SK-N-SH treated with all-trans-retinoic acid at 6 μM for 48 hours (cell line): ENCODE measurements around the gene FOXO1.

Experiments
- ATAC-seq: fragments of 200-7000 bp; cut with Tn5 transposase; 3 replicates; pipeline ENCODE4 v1.9.1; 2020; ENCODE audit warnings: mild to moderate bottlenecking, moderate library complexity
- ARNTL ChIP-seq: fragments of 450-650 bp; formaldehyde crosslinking; IDR thresholded peaks from 2 replicates; pipeline ENCODE4 v1.5.0; 2020; ENCODE audit warnings: low read depth, mild to moderate bottlenecking, moderate library complexity, borderline replicate concordance
- BACH2 ChIP-seq: fragments of 250-450 bp; sonication (Bioruptor Pico); IDR thresholded peaks from 2 replicates; pipeline ENCODE4 v1.9.0; 2021; ENCODE audit warnings: mild to moderate bottlenecking, borderline replicate concordance
- GLIS3 ChIP-seq: fragments of 250-450 bp; sonication (Bioruptor Pico); IDR thresholded peaks from 2 replicates; pipeline ENCODE4 v1.5.0; 2020; ENCODE audit warnings: mild to moderate bottlenecking, moderate library complexity
- OSR1 ChIP-seq: fragments of 250-450 bp; sonication (Bioruptor Pico); IDR thresholded peaks from 2 replicates; pipeline ENCODE4 v1.8.0; 2022; ENCODE audit warnings: moderate library complexity, mild to moderate bottlenecking, inconsistent platforms
- RARB ChIP-seq: fragments of 250-450 bp; sonication (Bioruptor Pico); IDR thresholded peaks from 2 replicates; pipeline ENCODE4 v1.8.0; 2021; ENCODE audit warnings: mild to moderate bottlenecking, moderate library complexity
- TCF4 ChIP-seq: fragments of 250-450 bp; sonication (Bioruptor Pico); IDR thresholded peaks from 2 replicates; pipeline ENCODE4 v1.8.0; 2021; ENCODE audit warnings: mild to moderate bottlenecking, moderate library complexity, borderline replicate concordance
- TOX ChIP-seq: fragments of 250-450 bp; sonication (Bioruptor Pico); IDR thresholded peaks from 2 replicates; pipeline ENCODE4 v1.8.0; 2021; ENCODE audit warnings: mild to moderate bottlenecking, moderate library complexity, borderline replicate concordance
- ZC3H10 ChIP-seq: fragments of 250-450 bp; sonication (Bioruptor Pico); IDR thresholded peaks from 2 replicates; pipeline ENCODE4 v1.5.1; 2021; ENCODE audit warnings: mild to moderate bottlenecking, moderate library complexity
- ZFP3 ChIP-seq: fragments of 250-450 bp; sonication (Bioruptor Pico); IDR thresholded peaks from 2 replicates; pipeline ENCODE4 v1.5.0; 2020; ENCODE audit warnings: mild to moderate bottlenecking, moderate library complexity
- ZFP30 ChIP-seq: fragments of 450-650 bp; formaldehyde crosslinking; IDR thresholded peaks from 2 replicates; pipeline ENCODE4 v1.5.0; 2022; ENCODE audit warnings: mild to moderate bottlenecking, moderate library complexity
- ZNF565 ChIP-seq: fragments of 450-650 bp; formaldehyde crosslinking; conservative IDR thresholded peaks from 2 replicates; pipeline ENCODE4 v1.5.0; 2020; ENCODE audit warnings: low read depth, mild to moderate bottlenecking, moderate library complexity
- ZNF70 ChIP-seq: fragments of 450-650 bp; formaldehyde crosslinking; IDR thresholded peaks from 2 replicates; pipeline ENCODE4 v1.5.0; 2020; ENCODE audit warnings: mild to moderate bottlenecking, moderate library complexity
- ZNF8 ChIP-seq: fragments of 450-650 bp; formaldehyde crosslinking; IDR thresholded peaks from 2 replicates; pipeline ENCODE4 v1.5.0; 2020; ENCODE audit warnings: mild to moderate bottlenecking, moderate library complexity
- TF ChIP-seq, protein P1 (sequence below): fragments of 250-450 bp; sonication (Bioruptor Pico); IDR thresholded peaks from 2 replicates; pipeline ENCODE4 v1.5.0; 2020; ENCODE audit warnings: mild to moderate bottlenecking, moderate library complexity
- TF ChIP-seq, protein P2 (sequence below): fragments of 250-450 bp; sonication (Bioruptor Pico); IDR thresholded peaks from 2 replicates; pipeline ENCODE4 v1.5.1; 2021; ENCODE audit warnings: mild to moderate bottlenecking, moderate library complexity
- TF ChIP-seq, protein P3 (sequence below): fragments of 250-450 bp; sonication (Bioruptor Pico); IDR thresholded peaks from 2 replicates; pipeline ENCODE4 v1.5.1; 2020; ENCODE audit warnings: low read depth, mild to moderate bottlenecking, moderate library complexity
- TF ChIP-seq, protein P4 (sequence below): fragments of 250-450 bp; sonication (Bioruptor Pico); IDR thresholded peaks from 2 replicates; pipeline ENCODE4 v1.8.0; 2020; ENCODE audit warnings: mild to moderate bottlenecking, moderate library complexity, borderline replicate concordance

Gene FOXO1

DNA sequence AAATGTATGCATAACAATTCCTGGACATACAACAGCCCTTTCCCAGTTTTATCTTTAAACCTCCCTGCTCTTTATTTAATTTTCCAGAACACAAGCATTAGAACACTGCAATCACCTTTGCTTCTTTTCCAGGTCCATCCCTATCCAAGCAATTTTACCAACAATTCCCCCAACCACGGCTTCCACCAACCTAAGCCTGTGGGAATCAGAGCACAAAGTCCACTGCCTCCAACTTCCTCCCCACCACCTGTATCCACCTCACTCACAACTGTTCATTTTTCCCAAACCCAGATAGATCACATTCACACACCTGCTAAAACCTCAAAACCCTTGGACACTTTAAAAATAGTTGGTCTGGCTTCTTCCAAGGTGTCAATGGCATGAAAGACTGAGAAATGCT, 39.5 kb downstream of the FOXO1 start:
- no peak for ATAC-seq
- TF ChIP-seq, protein P1, sequence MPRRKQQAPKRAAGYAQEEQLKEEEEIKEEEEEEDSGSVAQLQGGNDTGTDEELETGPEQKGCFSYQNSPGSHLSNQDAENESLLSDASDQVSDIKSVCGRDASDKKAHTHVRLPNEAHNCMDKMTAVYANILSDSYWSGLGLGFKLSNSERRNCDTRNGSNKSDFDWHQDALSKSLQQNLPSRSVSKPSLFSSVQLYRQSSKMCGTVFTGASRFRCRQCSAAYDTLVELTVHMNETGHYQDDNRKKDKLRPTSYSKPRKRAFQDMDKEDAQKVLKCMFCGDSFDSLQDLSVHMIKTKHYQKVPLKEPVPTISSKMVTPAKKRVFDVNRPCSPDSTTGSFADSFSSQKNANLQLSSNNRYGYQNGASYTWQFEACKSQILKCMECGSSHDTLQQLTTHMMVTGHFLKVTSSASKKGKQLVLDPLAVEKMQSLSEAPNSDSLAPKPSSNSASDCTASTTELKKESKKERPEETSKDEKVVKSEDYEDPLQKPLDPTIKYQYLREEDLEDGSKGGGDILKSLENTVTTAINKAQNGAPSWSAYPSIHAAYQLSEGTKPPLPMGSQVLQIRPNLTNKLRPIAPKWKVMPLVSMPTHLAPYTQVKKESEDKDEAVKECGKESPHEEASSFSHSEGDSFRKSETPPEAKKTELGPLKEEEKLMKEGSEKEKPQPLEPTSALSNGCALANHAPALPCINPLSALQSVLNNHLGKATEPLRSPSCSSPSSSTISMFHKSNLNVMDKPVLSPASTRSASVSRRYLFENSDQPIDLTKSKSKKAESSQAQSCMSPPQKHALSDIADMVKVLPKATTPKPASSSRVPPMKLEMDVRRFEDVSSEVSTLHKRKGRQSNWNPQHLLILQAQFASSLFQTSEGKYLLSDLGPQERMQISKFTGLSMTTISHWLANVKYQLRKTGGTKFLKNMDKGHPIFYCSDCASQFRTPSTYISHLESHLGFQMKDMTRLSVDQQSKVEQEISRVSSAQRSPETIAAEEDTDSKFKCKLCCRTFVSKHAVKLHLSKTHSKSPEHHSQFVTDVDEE (CRISPR knock-in tag) = no peak
- TF ChIP-seq BACH2 = no peak
- no peak for TF ChIP-seq ZC3H10 (CRISPR knock-in tag)
- no peak for TF ChIP-seq OSR1 (CRISPR knock-in tag)
- no peak for TF ChIP-seq RARB (CRISPR knock-in tag)
- TF ChIP-seq ZFP30 (CRISPR knock-in tag) = no peak
- no peak for TF ChIP-seq TCF4 (CRISPR knock-in tag)
- no peak for TF ChIP-seq ZNF70 (CRISPR knock-in tag)

DNA sequence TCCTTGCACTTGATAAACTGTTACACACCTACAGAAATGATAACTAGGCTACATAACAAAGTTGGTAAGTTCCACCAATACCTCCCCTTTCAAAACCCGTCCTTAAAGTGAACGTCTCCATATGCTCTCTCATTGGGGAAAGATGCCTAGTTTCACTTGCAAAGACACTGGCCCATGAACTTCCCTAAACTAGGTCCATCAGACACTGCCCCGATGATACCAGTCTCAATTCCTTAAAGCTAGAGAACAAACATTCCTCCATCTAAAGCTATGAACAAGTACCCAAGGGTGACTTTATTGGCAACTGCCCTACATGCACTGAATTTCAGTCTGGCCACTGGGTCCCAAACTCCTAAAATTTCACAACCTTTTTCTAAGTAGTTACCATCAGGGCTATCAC, 39.9 kb downstream of the FOXO1 start:
- no peak for TF ChIP-seq ARNTL
- TF ChIP-seq TCF4 (CRISPR knock-in tag) = no peak
- TF ChIP-seq, protein P2, sequence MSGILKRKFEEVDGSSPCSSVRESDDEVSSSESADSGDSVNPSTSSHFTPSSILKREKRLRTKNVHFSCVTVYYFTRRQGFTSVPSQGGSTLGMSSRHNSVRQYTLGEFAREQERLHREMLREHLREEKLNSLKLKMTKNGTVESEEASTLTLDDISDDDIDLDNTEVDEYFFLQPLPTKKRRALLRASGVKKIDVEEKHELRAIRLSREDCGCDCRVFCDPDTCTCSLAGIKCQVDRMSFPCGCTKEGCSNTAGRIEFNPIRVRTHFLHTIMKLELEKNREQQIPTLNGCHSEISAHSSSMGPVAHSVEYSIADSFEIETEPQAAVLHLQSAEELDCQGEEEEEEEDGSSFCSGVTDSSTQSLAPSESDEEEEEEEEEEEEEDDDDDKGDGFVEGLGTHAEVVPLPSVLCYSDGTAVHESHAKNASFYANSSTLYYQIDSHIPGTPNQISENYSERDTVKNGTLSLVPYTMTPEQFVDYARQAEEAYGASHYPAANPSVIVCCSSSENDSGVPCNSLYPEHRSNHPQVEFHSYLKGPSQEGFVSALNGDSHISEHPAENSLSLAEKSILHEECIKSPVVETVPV (CRISPR knock-in tag) = no peak
- TF ChIP-seq GLIS3 = no peak
- no peak for ATAC-seq

DNA sequence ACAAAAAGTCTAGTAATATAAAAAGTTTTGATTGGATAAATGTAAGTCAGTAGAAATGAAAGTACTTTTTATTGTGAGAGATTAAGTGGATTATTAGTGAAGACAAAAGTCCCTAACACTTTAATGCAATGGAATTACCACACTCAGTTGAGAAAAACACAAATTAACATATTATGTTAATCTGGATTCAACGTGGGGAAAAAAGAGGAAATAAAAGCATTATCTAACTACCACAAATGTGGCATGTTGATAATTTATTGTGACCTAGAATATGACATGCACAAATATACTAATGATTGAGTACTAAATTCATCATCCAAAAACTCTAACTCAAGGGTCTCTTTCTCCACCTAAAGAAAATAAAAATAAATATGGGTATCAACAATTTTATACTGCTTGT, 41.5 kb downstream of the FOXO1 start:
- no peak for ATAC-seq
- TF ChIP-seq, protein P3, sequence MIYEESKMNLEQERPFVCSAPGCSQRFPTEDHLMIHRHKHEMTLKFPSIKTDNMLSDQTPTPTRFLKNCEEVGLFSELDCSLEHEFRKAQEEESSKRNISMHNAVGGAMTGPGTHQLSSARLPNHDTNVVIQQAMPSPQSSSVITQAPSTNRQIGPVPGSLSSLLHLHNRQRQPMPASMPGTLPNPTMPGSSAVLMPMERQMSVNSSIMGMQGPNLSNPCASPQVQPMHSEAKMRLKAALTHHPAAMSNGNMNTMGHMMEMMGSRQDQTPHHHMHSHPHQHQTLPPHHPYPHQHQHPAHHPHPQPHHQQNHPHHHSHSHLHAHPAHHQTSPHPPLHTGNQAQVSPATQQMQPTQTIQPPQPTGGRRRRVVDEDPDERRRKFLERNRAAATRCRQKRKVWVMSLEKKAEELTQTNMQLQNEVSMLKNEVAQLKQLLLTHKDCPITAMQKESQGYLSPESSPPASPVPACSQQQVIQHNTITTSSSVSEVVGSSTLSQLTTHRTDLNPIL (CRISPR knock-in tag) = no peak
- TF ChIP-seq ZC3H10 (CRISPR knock-in tag) (no peak), TOX (CRISPR knock-in tag) (no peak)

DNA sequence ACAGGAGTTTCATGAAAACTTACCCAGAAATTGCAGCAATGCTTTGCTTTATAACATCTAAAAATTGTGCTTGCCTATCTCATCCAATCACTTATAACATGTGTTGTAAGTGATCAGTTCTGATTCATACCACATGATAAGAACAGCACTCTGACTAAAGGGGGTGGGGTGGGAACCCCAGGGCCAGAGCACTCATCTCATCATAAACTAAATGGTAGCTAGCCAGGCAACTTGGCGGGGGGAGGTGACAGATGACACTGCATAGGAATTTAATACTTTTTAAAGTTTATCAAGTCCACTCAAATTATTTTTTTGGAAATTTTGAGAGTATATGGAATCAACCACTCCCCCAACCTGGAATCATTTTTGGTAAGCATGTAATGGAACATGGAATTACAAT, 42.1 kb downstream of the FOXO1 start:
- no peak for TF ChIP-seq ZFP3 (CRISPR knock-in tag)

DNA sequence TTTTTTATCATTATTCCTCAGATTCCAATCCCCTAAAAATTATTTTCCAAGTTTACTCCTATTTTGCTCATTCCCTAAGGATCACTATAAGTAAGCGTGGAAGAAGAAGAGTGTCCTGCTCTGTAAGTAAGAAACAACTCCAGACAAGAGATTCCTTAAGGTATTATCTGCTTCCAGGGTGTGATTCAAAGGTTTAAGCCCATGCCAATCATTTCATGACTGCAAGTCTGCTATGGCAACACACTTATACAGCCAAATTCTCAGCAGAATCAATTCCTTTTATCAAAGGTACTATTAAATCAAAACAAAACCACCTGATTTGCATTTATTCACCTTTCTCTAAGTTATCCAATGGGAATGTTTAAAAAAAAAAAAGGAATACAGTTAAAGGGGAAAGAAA, 43.7 kb downstream of the FOXO1 start:
- TF ChIP-seq, protein P3 (CRISPR knock-in tag) = no peak
- TF ChIP-seq BACH2 = no peak
- no peak for ATAC-seq

More for the DNA sequence above, 42.1 kb downstream of the FOXO1 start:
- peak; percentile 62 for ATAC-seq

DNA sequence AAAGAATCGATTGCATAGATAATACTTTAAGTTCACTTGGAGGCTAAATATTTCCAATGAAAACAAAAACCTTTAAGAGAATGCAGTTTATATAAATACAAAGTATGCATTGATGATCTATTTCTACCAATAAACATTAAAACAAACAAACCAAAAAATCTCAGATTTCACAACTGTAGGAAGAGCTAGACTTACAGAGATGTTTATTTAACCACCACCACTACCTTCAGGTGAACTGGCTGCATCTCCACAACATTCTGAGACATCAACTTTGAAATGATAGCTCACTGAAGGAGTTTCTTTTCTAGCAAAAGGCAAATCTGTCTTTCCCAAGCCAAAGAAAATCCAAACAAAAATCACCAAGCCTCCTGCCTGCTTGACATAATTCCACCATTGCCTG, 44.2 kb downstream of the FOXO1 start:
- no peak for TF ChIP-seq GLIS3
- TF ChIP-seq ARNTL = no peak
- TF ChIP-seq ZNF8 (CRISPR knock-in tag) = no peak
- no peak for TF ChIP-seq ZFP3 (CRISPR knock-in tag)
- TF ChIP-seq, protein P2 (CRISPR knock-in tag) = no peak
- no peak for TF ChIP-seq ZC3H10 (CRISPR knock-in tag)
- TF ChIP-seq ZNF565 = no peak
- TF ChIP-seq ZFP30 (CRISPR knock-in tag) = no peak
- TF ChIP-seq TOX (CRISPR knock-in tag) = no peak
- TF ChIP-seq, protein P4, sequence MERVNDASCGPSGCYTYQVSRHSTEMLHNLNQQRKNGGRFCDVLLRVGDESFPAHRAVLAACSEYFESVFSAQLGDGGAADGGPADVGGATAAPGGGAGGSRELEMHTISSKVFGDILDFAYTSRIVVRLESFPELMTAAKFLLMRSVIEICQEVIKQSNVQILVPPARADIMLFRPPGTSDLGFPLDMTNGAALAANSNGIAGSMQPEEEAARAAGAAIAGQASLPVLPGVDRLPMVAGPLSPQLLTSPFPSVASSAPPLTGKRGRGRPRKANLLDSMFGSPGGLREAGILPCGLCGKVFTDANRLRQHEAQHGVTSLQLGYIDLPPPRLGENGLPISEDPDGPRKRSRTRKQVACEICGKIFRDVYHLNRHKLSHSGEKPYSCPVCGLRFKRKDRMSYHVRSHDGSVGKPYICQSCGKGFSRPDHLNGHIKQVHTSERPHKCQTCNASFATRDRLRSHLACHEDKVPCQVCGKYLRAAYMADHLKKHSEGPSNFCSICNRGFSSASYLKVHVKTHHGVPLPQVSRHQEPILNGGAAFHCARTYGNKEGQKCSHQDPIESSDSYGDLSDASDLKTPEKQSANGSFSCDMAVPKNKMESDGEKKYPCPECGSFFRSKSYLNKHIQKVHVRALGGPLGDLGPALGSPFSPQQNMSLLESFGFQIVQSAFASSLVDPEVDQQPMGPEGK (CRISPR knock-in tag) = no peak
- TF ChIP-seq, protein P3 (CRISPR knock-in tag) = no peak
- ATAC-seq = no peak
